OCI-LY3 (cell line): Measurements from ENCODE around the gene BMPR2.

Source experiments
- EZH2phosphoT487 ChIP-seq: fragments of 200-600 bp; shearing (Covaris generic); IDR thresholded peaks from 2 replicates; pipeline ENCODE4 v1.6.1; 2018; ENCODE audit warnings: antibody characterized with exemption, mixed run types, low read depth
- TF ChIP-seq, protein P1 (sequence below): fragments of 200-600, 300-600 bp; sonication (generic); IDR thresholded peaks from 2 replicates; pipeline ENCODE4 v1.5.1; 2014; ENCODE audit warnings: antibody characterized with exemption, low read length, low read depth

DNA sequence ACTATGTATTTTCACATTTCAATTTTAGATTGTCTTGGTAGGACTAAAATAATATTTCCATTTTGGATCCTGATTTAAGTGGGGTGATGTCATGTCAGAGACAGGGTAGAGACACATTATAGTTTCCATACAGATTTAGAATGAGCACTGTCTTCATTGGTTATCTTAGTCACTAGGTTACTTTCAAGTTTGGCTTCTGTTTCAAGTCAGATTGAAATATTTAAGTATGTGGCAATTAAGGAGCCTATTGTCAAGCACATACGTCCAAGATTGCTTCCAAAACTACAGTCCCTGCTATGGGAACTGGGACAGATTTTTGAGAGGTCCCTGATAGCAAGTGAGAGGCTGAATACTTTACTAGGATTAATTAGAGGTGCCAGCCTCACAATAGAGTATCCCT lies 169.4 kb downstream of the BMPR2 start:
- TF ChIP-seq, protein P1, sequence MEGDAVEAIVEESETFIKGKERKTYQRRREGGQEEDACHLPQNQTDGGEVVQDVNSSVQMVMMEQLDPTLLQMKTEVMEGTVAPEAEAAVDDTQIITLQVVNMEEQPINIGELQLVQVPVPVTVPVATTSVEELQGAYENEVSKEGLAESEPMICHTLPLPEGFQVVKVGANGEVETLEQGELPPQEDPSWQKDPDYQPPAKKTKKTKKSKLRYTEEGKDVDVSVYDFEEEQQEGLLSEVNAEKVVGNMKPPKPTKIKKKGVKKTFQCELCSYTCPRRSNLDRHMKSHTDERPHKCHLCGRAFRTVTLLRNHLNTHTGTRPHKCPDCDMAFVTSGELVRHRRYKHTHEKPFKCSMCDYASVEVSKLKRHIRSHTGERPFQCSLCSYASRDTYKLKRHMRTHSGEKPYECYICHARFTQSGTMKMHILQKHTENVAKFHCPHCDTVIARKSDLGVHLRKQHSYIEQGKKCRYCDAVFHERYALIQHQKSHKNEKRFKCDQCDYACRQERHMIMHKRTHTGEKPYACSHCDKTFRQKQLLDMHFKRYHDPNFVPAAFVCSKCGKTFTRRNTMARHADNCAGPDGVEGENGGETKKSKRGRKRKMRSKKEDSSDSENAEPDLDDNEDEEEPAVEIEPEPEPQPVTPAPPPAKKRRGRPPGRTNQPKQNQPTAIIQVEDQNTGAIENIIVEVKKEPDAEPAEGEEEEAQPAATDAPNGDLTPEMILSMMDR: no peak
- no peak for TF ChIP-seq EZH2phosphoT487
